Dermis microvascular lymphatic vessel endothelial cell (primary cell): Measurements from ENCODE around the gene TMEM158. TPM values are rescaled to one million over a fixed set of nuclear protein-coding genes. Genes with fewer than 3 reads are reported as not detected.
A peak's percentile ranks its signal among the peaks of the same experiment; 100 is the strongest.

ENCODE experiments used
- DNase-seq, 2 donors: peaks; one replicate each; pipeline versions ENCODE4 v3.0.0 to v3.0.0-alpha.2; 2010; ENCODE audit warnings: low read depth in 2 of 2
- total RNA-seq: library from RNA; depleted of rRNA; stranded (reverse); fragments of >200 nt; gene quantifications from 2 replicates; pipeline ENCODE4 v1.2.1, GENCODE V29; 2014

The TMEM158 gene
- total RNA-seq, 1 donor from 2014 or later = 1.0 TPM

DNA sequence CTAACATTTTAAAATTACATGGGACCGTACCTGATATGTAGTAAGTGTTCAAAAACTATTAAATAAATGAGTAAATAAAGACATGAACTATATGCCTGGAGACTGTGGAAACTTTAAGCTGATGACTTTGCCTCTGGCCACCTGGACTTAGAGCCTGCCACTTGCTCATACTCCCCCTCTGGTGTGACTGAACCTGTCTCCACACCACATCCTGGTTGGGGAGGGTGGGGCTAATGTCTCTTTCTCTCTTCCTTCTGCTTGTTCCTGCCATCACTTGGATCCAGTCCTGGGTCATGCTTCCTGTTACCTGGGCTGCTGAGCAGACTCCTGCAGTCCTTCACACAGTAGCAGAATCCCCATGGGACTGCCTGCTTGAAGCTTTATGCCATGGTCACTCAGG is 8.2 kb upstream of the TMEM158 start:
- DNase-seq = no peak

DNA sequence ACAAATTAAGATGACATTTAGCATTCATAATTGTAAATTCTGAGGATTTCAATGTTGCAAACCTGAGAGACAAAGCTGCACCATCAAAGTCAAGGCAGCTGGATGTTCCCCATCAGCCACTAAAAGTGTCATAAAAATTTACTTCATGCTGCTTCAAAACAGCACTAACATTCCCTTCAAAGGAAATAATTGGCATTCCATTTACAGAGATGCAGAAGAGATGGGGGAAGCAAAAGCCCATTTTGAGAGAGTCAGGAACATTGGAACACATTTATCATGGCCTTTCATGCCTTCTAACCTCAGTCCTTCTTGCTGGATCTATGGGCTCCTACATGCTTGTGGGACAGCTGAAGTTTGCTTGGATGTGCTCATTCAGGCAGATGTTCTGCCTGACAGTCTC is 6.4 kb upstream of the TMEM158 start:
- DNase-seq = no peak

DNA sequence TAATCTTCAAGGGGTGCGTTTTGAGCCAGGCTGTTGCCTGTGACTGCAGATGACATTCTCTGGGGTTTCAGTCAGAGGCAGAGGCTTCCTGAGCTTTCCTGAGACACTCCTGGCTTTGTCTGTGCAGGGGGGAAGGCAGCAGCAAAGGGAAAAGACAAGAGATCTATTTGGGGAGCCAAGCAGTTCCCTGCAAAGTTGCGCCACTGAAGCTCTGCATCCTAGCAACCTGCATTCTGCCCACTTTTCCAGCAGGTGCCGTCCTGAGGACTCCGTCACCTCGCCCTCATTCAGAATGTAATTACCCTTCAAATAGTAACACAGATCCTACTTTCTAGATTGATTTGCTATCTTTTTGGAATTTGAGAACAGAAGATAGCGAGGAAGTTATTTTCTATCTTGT is 1.9 kb upstream of the TMEM158 start:
- DNase-seq = no peak

DNA sequence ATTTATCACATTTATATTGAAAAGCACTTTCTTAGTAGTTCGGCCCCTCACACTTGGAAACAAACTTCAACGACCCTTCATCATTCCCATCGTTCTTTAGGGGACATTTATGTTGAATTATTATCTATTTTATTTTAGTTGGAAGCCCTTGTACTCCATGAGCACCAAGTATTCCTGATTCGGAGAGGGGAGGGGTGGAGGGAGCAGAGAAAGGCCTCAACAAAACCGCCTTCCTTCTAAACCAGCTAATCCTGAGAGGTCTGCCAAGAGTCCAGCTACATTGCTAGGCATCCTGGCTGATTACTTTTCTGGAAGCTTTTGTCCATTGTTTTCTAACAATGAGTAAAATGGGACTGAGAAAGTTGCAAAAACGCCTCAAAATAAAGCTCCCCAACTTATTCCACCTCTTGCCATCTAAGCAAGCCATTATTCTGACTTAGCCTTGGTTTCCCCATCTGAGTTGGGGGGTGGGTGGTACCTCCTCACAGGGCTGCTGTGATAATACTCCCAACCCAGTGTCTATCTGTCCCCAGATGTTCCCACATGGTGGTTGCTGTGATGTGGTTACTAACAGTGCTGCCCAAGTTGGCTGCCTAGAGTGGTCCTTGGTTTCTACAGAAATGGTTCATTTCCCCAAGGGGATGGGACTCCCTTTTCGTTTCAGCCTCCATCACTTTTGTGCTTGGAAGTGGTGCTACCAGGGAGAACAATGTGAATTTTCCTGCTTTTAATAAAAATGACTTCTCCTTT is 1.2 kb upstream of the TMEM158 start:
- DNase-seq = no peak

DNA sequence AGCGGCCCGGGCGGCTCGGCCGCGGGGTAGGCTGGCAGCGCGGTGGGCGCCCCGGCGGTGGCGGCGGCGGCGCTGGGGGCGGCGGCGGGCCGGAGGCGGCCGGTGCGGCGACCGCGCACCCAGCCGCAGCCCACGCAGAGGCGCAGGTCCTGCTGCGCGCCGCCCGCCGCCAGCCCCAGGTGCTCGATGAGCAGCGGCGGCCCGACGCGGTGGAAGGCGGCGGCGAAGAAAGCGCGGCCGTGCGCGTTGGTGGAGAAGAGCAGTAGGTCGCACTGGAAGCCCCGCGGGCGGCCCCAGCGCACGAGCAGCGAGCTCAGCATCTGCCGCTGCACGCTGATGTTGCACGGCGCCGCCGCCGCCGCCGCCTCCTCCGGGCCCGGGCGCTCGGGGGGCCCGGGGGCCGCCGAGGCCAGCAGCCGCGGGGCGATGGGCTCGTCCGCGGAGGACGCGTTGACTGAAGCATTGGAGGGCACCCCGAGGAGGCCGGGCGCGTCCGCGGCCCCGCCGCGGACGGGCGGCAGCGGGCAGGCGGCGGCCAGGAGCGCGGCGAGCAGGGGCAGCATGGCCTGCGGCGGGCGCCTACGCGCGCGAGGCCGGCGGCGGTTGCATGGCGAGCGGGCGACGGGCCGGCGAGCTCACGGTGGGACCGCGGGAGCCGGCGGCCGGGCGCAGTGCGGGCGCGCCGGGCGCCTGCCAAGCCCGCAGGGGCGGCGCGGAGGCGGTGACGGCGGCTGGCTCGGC is 452 bp downstream of the TMEM158 start:
- peak in 1 of 2 donors; percentile 29 for DNase-seq

GRCh38 chr3:45224824-45225464 is 1.1 kb downstream of the TMEM158 start:
- DNase-seq = peak; percentile 56 to 81

GRCh38 chr3:45223889-45224727 is 2.0 kb downstream of the TMEM158 start:
- no peak for DNase-seq

- no peak for DNase-seq
These were observed 6.4 kb downstream of the TMEM158 start for GRCh38 chr3:45219694-45220093.

DNA sequence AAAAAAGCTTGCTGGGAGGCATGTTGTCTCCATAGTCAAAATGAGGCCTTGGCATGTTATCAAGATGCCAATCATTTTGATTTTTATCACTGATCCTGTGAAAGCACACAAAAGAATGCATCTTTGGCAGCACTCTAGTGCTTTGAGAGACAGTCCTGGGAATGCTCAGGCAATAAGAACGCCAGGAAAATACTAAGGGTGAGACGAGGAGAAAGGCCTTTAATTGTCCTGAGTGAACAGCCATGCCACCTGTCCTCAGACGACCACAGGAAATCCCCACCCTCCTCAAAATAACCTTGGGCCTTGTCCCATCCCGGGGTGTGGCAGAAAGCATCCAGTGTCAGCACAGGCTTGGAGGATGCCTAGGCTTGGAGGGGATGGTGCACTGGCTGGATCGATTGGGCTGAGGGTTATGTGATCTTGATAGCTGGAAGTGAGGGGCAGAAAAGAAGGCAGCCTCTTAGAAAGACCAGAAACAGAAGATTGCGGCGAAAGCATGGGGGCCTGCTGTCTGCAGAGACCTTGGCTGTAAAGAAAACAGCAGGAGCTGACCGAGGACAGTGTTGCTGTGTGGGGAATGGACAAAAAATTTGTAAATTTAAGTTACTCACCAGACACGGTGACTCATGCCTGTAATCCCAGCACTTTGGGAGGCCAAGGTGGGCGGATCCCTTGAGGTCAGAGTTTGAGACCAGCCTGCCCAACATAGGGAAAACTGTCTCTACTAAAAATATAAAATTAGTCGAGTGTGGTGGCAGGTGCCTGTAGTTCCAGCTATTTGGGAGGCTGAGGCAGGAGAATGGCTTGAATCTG is 7.3 kb downstream of the TMEM158 start:
- no peak for DNase-seq

- DNase-seq = no peak
These were observed 10.0 kb downstream of the TMEM158 start for GRCh38 chr3:45216021-45216609.

DNA sequence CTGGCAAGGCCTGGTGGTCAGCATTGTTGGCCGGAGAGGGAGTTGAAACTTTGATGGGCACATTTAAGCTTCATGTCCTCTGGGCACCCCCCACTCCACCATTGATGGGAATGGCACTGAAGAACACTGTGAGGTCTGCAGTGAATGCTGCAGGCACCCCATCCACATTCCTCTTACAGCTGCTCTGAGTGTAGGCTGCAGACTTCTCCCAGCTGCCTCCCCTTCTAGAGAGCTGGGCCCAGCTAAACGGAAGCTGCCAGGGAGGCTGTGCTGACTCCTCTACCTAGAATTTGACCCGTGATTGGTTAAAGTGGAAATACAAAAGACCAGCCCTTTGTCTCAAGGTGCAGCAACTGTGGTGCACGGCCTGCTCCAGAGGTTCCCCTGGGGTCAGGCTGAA is 10.6 kb downstream of the TMEM158 start:
- no peak for DNase-seq

GRCh38 chr3:45214061-45214680 is 11.9 kb downstream of the TMEM158 start:
- DNase-seq = no peak

DNA sequence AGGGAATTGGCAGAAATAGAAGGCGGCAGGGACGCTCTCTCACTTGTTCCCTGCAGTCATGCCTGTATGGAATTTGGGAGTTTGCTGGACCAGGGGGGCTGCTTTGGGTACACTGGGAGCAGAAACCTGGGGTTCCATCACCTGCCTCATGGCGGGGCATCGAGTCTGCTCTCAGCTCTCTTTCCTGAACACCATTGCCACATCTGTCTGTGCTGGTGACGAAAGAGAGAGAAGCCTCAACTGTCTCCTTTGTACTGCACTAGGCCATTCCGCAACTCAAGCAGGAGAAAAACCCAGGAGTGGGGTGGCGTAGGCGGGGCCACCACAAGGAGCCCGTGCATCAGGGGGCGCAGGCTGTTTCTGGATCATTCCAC is 14.0 kb downstream of the TMEM158 start:
- no peak for DNase-seq

DNA sequence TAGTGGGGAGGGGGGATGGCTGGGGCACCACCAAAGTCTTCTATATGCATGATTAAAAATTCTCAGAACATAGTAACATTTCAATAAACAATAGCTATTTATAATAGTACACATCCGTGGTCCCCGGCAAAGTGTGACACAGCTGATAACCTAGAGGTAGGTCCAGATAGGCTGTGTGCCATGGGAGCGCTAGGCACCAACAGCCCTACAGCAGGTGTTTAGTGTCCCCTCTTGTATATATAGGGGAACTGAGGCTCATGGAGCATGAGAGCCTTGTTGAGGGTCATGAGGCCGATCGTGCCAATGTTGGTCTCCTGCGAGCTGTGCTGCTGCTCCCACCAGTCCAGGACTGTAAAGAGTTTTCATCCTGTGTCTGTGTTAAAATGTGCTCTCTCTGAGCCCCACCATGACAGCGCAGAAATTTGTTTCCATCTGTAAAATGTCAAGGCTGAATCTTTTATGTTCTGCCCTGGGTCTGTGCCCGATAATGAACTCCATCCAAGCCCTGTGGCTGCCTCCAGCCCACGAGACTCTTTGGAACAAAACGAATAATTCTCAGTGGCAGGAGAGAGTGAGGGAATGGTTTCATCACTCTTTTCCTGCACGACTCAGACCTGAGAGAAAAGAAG is 14.5 kb downstream of the TMEM158 start:
- DNase-seq = no peak

- DNase-seq = peak; percentile 36 to 79
These were observed 15.6 kb downstream of the TMEM158 start for GRCh38 chr3:45210308-45211041.

DNA sequence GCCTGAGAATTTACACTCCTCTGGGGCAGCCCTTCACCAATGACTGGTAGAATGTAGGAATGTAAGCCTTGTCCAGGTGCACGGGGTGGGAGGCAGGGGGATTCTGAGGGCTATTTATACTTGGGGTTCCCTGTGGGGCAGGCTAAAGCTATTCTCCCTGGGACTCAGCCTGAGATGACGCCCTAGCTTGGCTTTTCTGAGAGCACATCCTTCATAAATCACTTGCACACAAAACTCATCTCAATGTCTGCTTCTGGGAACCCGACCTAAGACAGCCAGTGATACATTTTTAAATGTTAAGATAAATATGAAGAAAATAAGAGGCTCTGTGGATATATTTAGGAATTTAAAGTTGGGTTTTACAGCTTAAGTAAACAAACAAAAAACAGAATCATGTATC is 16.6 kb downstream of the TMEM158 start:
- no peak for DNase-seq

DNA sequence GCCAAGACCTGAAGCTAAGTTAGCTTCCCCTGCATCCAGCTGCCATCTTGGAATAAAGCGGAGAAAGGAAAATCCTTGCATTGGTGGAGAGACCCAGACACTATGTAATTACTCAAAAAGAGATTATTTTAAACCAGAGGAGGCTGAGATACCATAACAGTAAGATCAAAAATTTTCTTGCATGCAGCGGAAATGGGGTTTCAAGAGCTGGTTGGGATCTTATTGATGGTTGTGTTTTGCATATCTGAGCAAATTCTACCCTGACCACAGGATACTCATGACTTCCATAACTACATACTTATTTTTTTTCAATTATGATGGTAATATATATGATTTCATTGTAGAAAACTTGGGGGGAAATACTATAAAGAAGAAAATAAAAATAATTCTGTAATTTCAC is 17.5 kb downstream of the TMEM158 start:
- DNase-seq = no peak

GRCh38 chr3:45207446-45207845 is 18.6 kb downstream of the TMEM158 start:
- no peak for DNase-seq

GRCh38 chr3:45205126-45205525 is 21.0 kb downstream of the TMEM158 start:
- no peak for DNase-seq
